ENCODE measurements around the gene TMEM89. TPM values are rescaled to one million over a fixed set of nuclear protein-coding genes. Genes with fewer than 3 reads are reported as not detected.

Gene TMEM89
- total and polyA plus RNA-seq, 12 donors = not detected

DNA sequence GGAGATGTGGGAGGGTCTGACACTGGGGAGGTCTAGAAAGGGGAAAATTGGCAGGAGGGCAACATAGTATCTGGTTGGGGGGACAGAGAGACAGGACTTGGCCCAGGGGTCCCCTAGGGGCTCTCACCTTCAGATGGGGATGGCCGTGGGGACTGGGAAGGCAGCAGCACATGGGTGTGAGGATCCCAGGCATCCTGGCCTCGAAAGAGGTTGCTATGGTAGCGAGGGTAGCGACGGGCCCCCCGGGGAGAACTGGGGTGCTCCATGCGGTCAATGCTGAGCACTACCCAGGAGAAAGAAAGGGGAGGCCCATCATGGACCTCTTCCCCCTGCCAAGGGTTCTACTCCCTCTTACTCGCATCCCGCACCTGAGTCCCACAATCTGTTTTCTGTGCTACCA is 26.1 kb upstream of the TMEM89 start:
- no peak for TF ChIP-seq CTCF (IDR thresholded peaks at IDR 0.05)
- DNase-seq (no peak), ATAC-seq (no peak)
- Histone ChIP-seq H3K4me3 (no peak overlapping the region), H3K27ac (no peak overlapping the region), H3K36me3 (no peaks in the 10 kb centered on the region), H3K4me1 (no peaks in the 10 kb centered on the region), H3K9me3 (no peaks in the 10 kb centered on the region), H3K27me3 (no peaks in the 10 kb centered on the region)
- intact Hi-C loops (cut with DNase I) = no loop called here
- 88% methylated on average over 9 of the region's 9 CpGs for WGBS, 2 donors

DNA sequence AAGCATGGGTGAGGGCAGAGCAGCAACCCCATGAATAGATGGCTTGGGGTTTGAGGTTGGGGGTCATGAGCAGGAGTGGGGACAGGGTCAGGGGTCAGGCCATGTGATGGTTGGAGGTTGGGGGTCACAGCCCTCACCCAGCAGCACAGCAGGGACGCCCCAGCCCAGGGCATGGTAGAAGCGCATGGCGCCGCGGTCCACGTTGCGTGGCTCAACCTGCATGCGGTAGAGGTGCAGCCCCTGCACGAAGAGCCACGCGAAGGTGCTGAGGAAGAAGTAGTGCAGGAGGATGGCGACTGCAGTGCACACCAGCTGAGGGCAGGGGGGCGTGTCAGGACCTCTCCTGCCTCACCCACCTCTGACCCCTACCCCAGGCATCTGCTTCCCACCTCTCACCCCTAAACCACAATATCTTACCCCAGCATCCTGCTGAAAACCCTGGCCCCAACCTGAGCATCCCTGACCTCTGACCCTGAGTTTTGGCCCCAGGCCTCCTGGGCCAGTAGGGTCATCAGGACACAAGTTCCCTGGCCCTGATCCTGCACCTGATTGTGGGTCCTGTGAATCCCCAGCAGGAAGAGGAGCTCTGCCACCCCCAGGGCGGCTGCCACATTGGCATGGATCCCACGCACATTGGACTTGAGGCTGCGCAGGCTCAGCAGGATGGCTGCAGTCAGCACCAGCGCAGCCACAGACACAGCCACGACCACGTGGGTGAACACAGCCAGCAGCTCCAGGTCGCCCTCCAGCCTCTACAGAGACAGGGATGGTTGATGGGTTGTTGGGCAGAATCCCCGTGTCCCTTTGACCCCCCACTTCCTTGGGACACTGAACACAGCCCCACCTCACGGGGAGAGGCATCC is 23.6 kb upstream of the TMEM89 start:
- H3K27me3 ChIP-seq = no peaks in the 10 kb centered on the region
- intact Hi-C loops (cut with DNase I) = no loop called here
- 91 to 93% methylated on average over 22 of the region's 22 CpGs for WGBS, 2 donors
- H3K4me3 ChIP-seq = no peak overlapping the region
- H3K9me3 ChIP-seq = no peaks in the 10 kb centered on the region
- ATAC-seq = no peak
- H3K27ac ChIP-seq = no peak overlapping the region
- no peaks in the 10 kb centered on the region for H3K36me3 ChIP-seq
- TF ChIP-seq CTCF (IDR thresholded peaks at IDR 0.05) = no peak
- no peaks in the 10 kb centered on the region for H3K4me1 ChIP-seq
- DNase-seq = no peak

- DNase-seq (no peak), ATAC-seq (no peak)
- Histone ChIP-seq H3K4me1 (no peaks in the 10 kb centered on the region), H3K9me3 (no peaks in the 10 kb centered on the region), H3K27me3 (no peaks in the 10 kb centered on the region), H3K27ac (no peak overlapping the region), H3K4me3 (no peak overlapping the region), H3K36me3 (no peaks in the 10 kb centered on the region)
- 94 to 98% methylated on average over 12 of the region's 12 CpGs for WGBS, 2 donors
- intact Hi-C loops (cut with DNase I) = no loop called here
- TF ChIP-seq CTCF (IDR thresholded peaks at IDR 0.05) = no peak
These were observed 21.0 kb upstream of the TMEM89 start for GRCh38 chr3:48642605-48643004.

- Histone ChIP-seq H3K4me3 (no peak overlapping the region), H3K27ac (no peak overlapping the region), H3K36me3 (no peaks in the 10 kb centered on the region), H3K9me3 (no peaks in the 10 kb centered on the region), H3K27me3 (no peaks in the 10 kb centered on the region), H3K4me1 (peaks cover 0 to 10% (median 3%) of the 10 kb centered on the region in 9 donors)
- DNase-seq (no peak), ATAC-seq (no peak)
- WGBS, 2 donors = 95 to 98% methylated on average over 3 of the region's 3 CpGs
- no peak for TF ChIP-seq CTCF (IDR thresholded peaks at IDR 0.05)
- intact Hi-C loops (cut with DNase I) = no loop called here
These were observed 19.8 kb upstream of the TMEM89 start for GRCh38 chr3:48641396-48641795.

All from heart right ventricle (tissue), 16 donors.